ENCODE data around the gene CLPSL1. TPM values are rescaled to one million over a fixed set of nuclear protein-coding genes. Genes with fewer than 3 reads are reported as not detected.

The CLPSL1 gene
- total and polyA plus RNA-seq, 2 donors (not counting 3 experiments of a cell fraction or from before 2014, with no cell fraction given), result not detected

GRCh38 chr6:35811699-35811995 is 30.8 kb downstream of the CLPSL1 start:
- intact Hi-C loops (cut with micrococcal nuclease), result no loop called here
- TF ChIP-seq MYC (IDR thresholded peaks at IDR 0.05; ENCODE audit: low read depth, low read length) (no peak), CTCF (IDR thresholded peaks at IDR 0.05; ENCODE audit: extremely low read depth in 1 of 2, insufficient read depth in 1 of 2, low read depth in 1 of 2, low read length in 2 of 2) (no peak), EZH2 (IDR thresholded peaks at IDR 0.05; ENCODE audit: borderline replicate concordance, low read depth, low read length, severe bottlenecking) (no peak), MAX (IDR thresholded peaks at IDR 0.05; ENCODE audit: insufficient read depth, insufficient read length) (no peak), GATA2 (IDR thresholded peaks at IDR 0.05; ENCODE audit: insufficient read depth, insufficient read length, low read depth, low read length) (no peak), FOS (IDR thresholded peaks at IDR 0.05; ENCODE audit: borderline replicate concordance, insufficient read depth, low read length) (no peak), JUN (IDR thresholded peaks at IDR 0.05; ENCODE audit: borderline replicate concordance, insufficient read depth, insufficient read length, low read depth) (no peak), POLR2AphosphoS5 (IDR thresholded peaks at IDR 0.05; ENCODE audit: insufficient read depth, low read depth, low read length) (no peak), POLR2A (IDR thresholded peaks at IDR 0.05; ENCODE audit: low read depth, low read length) (no peak)
- H3K9me1 ChIP-seq (replicated peaks; ENCODE audit: control insufficient read depth, extremely low read depth, insufficient read depth, low read length), result no peaks in the 10 kb centered on the region
- no peaks in the 10 kb centered on the region for H3K36me3 ChIP-seq (ENCODE audit: control insufficient read depth in 2 of 2, extremely low read depth in 1 of 2, insufficient read depth in 2 of 2, low read length in 2 of 2)
- H3K4me3 ChIP-seq (replicated peaks in 1 of 3; ENCODE audit: insufficient read depth in 1 of 3, low read depth in 1 of 3, low read length in 3 of 3), result no peak overlapping the region
- H2AFZ ChIP-seq (ENCODE audit: low read depth, low read length), result peak overlapping the region; percentile 58
- FAIRE-seq (no peak), DNase-seq (ENCODE audit: low read depth, low spot score) (no peak)
- BruUV-seq (replicated peaks), result no TSS peak
- H3K4me2 ChIP-seq (ENCODE audit: insufficient read depth, low read length), result peak overlapping the region; percentile 20
- no peaks in the 10 kb centered on the region for H3K9me3 ChIP-seq (replicated peaks; ENCODE audit: control insufficient read depth, insufficient read depth, low read length)
- no peaks in the 10 kb centered on the region for H4K20me1 ChIP-seq (replicated peaks; ENCODE audit: control insufficient read depth, extremely low read depth, insufficient read depth, low read length)
- peak overlapping the region; percentile 52 for H3K27ac ChIP-seq (ENCODE audit: insufficient read depth, low read depth, low read length)
- no peak overlapping the region for H3K9ac ChIP-seq (replicated peaks; ENCODE audit: extremely low read depth, insufficient read depth, low read length)
- POLR2A ChIA-PET, result no interaction called here
- peaks cover 11% of the 10 kb centered on the region for H3K4me1 ChIP-seq (ENCODE audit: control insufficient read depth, extremely low read depth, insufficient read depth, low read length)
- dilution Hi-C loops (cut with MboI; ENCODE audit: extremely low pct_ligation_motif_present, low sequenced_read_pairs), result no loop called here
- H3K79me2 ChIP-seq (ENCODE audit: control insufficient read depth, insufficient read depth, low read length), result no peaks in the 10 kb centered on the region
- CTCF ChIA-PET, result no interaction called here
- H3K27me3 ChIP-seq (ENCODE audit: control insufficient read depth in 2 of 2, insufficient read depth in 2 of 2, low read length in 2 of 2), result no peaks in the 10 kb centered on the region
